Mesenchymal stem cell (in vitro differentiated cells and primary cell): Measurements from ENCODE around the gene TXNRD1.
A peak's percentile ranks its signal among the peaks of the same experiment; 100 is the strongest.
"Not testable (repeated sequence)": the region's sequence is repeated elsewhere in the genome, so short reads cannot be mapped to it uniquely, and the experiment has no call there.

Experiments used
- DNase-seq: peaks from one replicate; pipeline ENCODE4 v3.0.0-alpha.2; 2013
- H2AFZ ChIP-seq: one replicate; pipeline ENCODE4 v1.6.1; 2013; ENCODE audit warnings: low read depth, mild to moderate bottlenecking, control low read depth, inconsistent platforms, low read length, moderate library complexity
- H2AK5ac ChIP-seq: 2 replicates; pipeline ENCODE4 v1.6.1; 2013; ENCODE audit warnings: low read length, moderate library complexity, mild to moderate bottlenecking, inconsistent platforms; ENCODE audit not compliant: severe bottlenecking
- H2BK120ac ChIP-seq: one replicate; pipeline ENCODE4 v1.6.1; 2013; ENCODE audit warnings: low read depth, mild to moderate bottlenecking, inconsistent platforms, low read length, moderate library complexity
- H2BK12ac ChIP-seq, 2 experiments: one replicate each; pipeline ENCODE4 v1.6.1; 2013; ENCODE audit warnings: inconsistent platforms in 2 of 2, low read length in 2 of 2, mild to moderate bottlenecking in 2 of 2, moderate library complexity in 2 of 2, control low read depth in 1 of 2
- H2BK15ac ChIP-seq: one replicate; pipeline ENCODE4 v1.6.1; 2013; ENCODE audit warnings: mild to moderate bottlenecking, low read depth, inconsistent platforms; ENCODE audit not compliant: poor library complexity, severe bottlenecking
- H2BK5ac ChIP-seq: 2 replicates; pipeline ENCODE4 v1.6.1; 2013; ENCODE audit warnings: low read depth, mild to moderate bottlenecking, low read length, control low read depth, inconsistent platforms; ENCODE audit not compliant: poor library complexity, severe bottlenecking
- H3K14ac ChIP-seq, 2 experiments: one replicate each; pipeline ENCODE4 v1.6.1; 2013; ENCODE audit warnings: inconsistent platforms in 2 of 2, low read length in 2 of 2, control low read depth in 1 of 2, mild to moderate bottlenecking in 1 of 2, moderate library complexity in 1 of 2
- H3K18ac ChIP-seq, 2 experiments: one replicate each; pipeline ENCODE4 v1.6.1; 2013; ENCODE audit warnings: inconsistent platforms in 2 of 2, low read length in 2 of 2, control low read depth in 1 of 2, low read depth in 1 of 2, mild to moderate bottlenecking in 1 of 2
- H3K23ac ChIP-seq, 2 experiments: one replicate each; pipeline ENCODE4 v1.6.1; 2013; ENCODE audit warnings: inconsistent platforms in 2 of 2, low read length in 2 of 2, mild to moderate bottlenecking in 2 of 2, moderate library complexity in 2 of 2, control low read depth in 1 of 2
- H3K27ac ChIP-seq: 2 replicates; pipeline ENCODE4 v1.5.1; 2013; ENCODE audit warnings: mild to moderate bottlenecking, moderate library complexity, low read length, control low read depth, inconsistent platforms; ENCODE audit not compliant: poor library complexity, severe bottlenecking
- H3K27me3 ChIP-seq, 2 experiments: 2 replicates each; pipeline versions ENCODE4 v1.6.1 to v1.7.0; 2013; ENCODE audit warnings: low read length in 2 of 2, mild to moderate bottlenecking in 2 of 2, moderate library complexity in 2 of 2, control low read depth in 1 of 2, inconsistent platforms in 1 of 2; ENCODE audit not compliant: control insufficient read depth in 1 of 2, insufficient read depth in 1 of 2
- H3K36me3 ChIP-seq, 2 experiments: 2 replicates each; pipeline versions ENCODE4 v1.6.1 to v1.7.0; 2013; ENCODE audit warnings: low read length in 2 of 2, control low read depth in 1 of 2, inconsistent platforms in 1 of 2, low read depth in 1 of 2, mild to moderate bottlenecking in 1 of 2; ENCODE audit not compliant: insufficient read depth in 2 of 2, control insufficient read depth in 1 of 2
- H3K4ac ChIP-seq, 2 experiments: one replicate each; pipeline ENCODE4 v1.6.1; 2013; ENCODE audit warnings: inconsistent platforms in 2 of 2, low read length in 2 of 2, mild to moderate bottlenecking in 2 of 2, moderate library complexity in 2 of 2, control low read depth in 1 of 2, low read depth in 1 of 2
- H3K4me1 ChIP-seq: 2 replicates; pipeline ENCODE4 v1.6.1; 2013; ENCODE audit warnings: low read depth, low read length, control low read depth; ENCODE audit not compliant: control insufficient read depth, insufficient read depth
- H3K4me2 ChIP-seq: 2 replicates; pipeline ENCODE4 v1.6.1; 2013; ENCODE audit warnings: low read length, mild to moderate bottlenecking, inconsistent platforms; ENCODE audit not compliant: poor library complexity, severe bottlenecking
- H3K4me3 ChIP-seq, 2 experiments: 2 replicates each; pipeline versions ENCODE4 v1.5.1 to v1.7.0; 2013; ENCODE audit warnings: low read length in 2 of 2, mild to moderate bottlenecking in 2 of 2, control low read depth in 1 of 2, low read depth in 1 of 2; ENCODE audit not compliant: insufficient read depth in 1 of 2
- H3K79me1 ChIP-seq: replicated peaks from 2 replicates; pipeline ENCODE4 v1.6.1; 2013; ENCODE audit warnings: mild to moderate bottlenecking, control low read depth, low read length, inconsistent platforms; ENCODE audit not compliant: poor library complexity, severe bottlenecking
- H3K9ac ChIP-seq: 2 replicates; pipeline ENCODE4 v1.7.0; 2013; ENCODE audit warnings: mild to moderate bottlenecking, low read length, moderate library complexity
- H3K9me3 ChIP-seq: 2 replicates; pipeline ENCODE4 v1.7.0; 2013; ENCODE audit warnings: mild to moderate bottlenecking, low read length; ENCODE audit not compliant: control insufficient read depth
- H4K8ac ChIP-seq: one replicate; pipeline ENCODE4 v1.6.1; 2013; ENCODE audit warnings: inconsistent platforms, mild to moderate bottlenecking, low read length, moderate library complexity
- H4K91ac ChIP-seq: one replicate; pipeline ENCODE4 v1.6.1; 2013; ENCODE audit warnings: mild to moderate bottlenecking, low read length, inconsistent platforms
- WGBS: methylation state at CpG from one replicate; pipeline ENCODE4 v1.1.7; 2013; ENCODE audit warnings: mixed read lengths; 5-methylcytosine and 5-hydroxymethylcytosine counted together

The TXNRD1 gene

DNA sequence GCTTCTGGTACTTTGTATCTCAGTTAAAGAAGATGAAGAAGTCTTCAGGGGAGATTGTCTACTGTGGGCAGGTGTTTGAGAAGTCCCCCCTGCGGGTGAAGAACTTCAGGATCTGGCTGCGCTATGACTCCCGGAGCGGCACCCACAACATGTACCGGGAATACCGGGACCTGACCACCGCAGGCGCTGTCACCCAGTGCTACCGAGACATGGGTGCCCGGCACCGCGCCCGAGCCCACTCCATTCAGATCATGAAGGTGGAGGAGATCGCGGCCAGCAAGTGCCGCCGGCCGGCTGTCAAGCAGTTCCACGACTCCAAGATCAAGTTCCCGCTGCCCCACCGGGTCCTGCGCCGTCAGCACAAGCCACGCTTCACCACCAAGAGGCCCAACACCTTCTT is 49.9 kb downstream of the TXNRD1 start:
- not testable (repeated sequence) for H4K8ac ChIP-seq, H3K9ac ChIP-seq, H3K79me1 ChIP-seq, H3K4ac ChIP-seq, H3K27ac ChIP-seq, H3K9me3 ChIP-seq, H3K14ac ChIP-seq, H3K4me3 ChIP-seq, H2BK15ac ChIP-seq, H4K91ac ChIP-seq, H2BK12ac ChIP-seq, H3K18ac ChIP-seq, H2BK5ac ChIP-seq, H2BK120ac ChIP-seq, H3K36me3 ChIP-seq, H3K4me1 ChIP-seq, DNase-seq, H2AK5ac ChIP-seq, H3K27me3 ChIP-seq, H2AFZ ChIP-seq, H3K23ac ChIP-seq, H3K4me2 ChIP-seq
- 100% methylated on average over 8 of the region's 24 CpGs for WGBS

DNA sequence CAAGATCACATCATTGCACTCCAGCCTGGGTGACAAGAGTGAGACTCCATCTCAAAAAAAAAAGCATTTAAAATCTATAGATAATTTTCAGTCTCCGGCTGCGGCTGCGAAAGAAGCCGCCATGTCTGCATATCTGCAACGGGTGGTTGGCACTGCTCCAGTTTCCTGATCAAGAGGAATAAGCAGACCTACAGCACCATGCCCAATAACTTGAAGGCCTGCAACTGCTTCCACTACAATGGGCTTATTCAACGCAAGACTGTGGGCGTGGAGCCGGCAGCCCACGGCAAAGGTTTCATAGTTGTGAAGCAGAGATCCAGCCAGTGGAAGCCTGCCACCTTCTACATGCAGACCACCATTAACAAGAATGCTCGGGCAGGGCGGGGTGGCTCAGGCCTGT is 57.4 kb downstream of the TXNRD1 start:
- H3K27ac ChIP-seq: no peak overlapping the region
- H2BK15ac ChIP-seq: no peak overlapping the region
- H2AFZ ChIP-seq: no peak overlapping the region
- no peaks in the 10 kb centered on the region for H3K27me3 ChIP-seq
- no peak overlapping the region for H2BK12ac ChIP-seq
- H3K14ac ChIP-seq: no peak overlapping the region
- no peak overlapping the region for H4K91ac ChIP-seq
- no peaks in the 10 kb centered on the region for H3K9me3 ChIP-seq
- no peak overlapping the region for H2BK5ac ChIP-seq
- H2AK5ac ChIP-seq: no peak overlapping the region
- no peak overlapping the region for H3K23ac ChIP-seq
- no peak overlapping the region for H2BK120ac ChIP-seq
- no peaks in the 10 kb centered on the region for H3K79me1 ChIP-seq
- no peak overlapping the region for H3K4me3 ChIP-seq
- no peak overlapping the region for H3K4ac ChIP-seq
- H3K4me1 ChIP-seq: peaks cover 2% of the 10 kb centered on the region
- H3K36me3 ChIP-seq: no peaks in the 10 kb centered on the region
- H3K18ac ChIP-seq: peak overlapping the region in 1 of 2 experiments; percentile 12
- no peak overlapping the region for H3K9ac ChIP-seq
- H3K4me2 ChIP-seq: no peak overlapping the region
- H4K8ac ChIP-seq: no peak overlapping the region
- WGBS: 94% methylated on average over 11 of the region's 11 CpGs
- no peak for DNase-seq

DNA sequence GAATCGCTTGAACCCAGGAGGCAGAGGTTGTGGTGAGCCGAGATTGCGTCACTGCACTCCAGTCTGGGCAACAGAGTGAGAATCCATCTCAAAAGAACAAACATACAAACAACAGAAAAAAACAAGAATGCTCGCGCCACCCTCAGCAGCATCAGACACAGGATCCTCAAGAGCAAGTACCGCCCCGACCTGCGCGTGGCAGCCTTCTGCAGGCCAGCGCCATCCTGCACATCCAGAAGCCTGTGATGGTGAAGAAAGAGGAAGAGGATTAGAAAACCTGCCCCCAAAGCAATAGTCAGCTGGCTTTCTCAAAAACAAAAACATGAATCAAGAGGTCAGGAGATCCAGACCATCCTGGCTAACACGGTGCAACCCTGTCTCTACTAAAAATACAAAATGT is 57.9 kb downstream of the TXNRD1 start:
- Histone ChIP-seq H3K36me3 (no peaks in the 10 kb centered on the region), H3K4me3 (no peak overlapping the region), H3K79me1 (no peaks in the 10 kb centered on the region)

GRCh38 chr12:104274811-104275210 is 59.2 kb downstream of the TXNRD1 start:
- Histone ChIP-seq H3K9me3 (no peaks in the 10 kb centered on the region), H3K4ac (no peak overlapping the region), H3K4me2 (no peak overlapping the region), H3K36me3 (no peaks in the 10 kb centered on the region), H3K27me3 (no peaks in the 10 kb centered on the region), H3K27ac (no peak overlapping the region), H2BK12ac (no peak overlapping the region), H4K8ac (no peak overlapping the region), H3K23ac (no peak overlapping the region), H3K4me3 (no peak overlapping the region), H3K9ac (no peak overlapping the region), H2BK120ac (no peak overlapping the region), H3K14ac (no peak overlapping the region), H2BK5ac (no peak overlapping the region), H3K18ac (no peak overlapping the region), H3K79me1 (no peaks in the 10 kb centered on the region), H2BK15ac (no peak overlapping the region), H2AK5ac (no peak overlapping the region), H3K4me1 (peaks cover 2% of the 10 kb centered on the region), H2AFZ (no peak overlapping the region), H4K91ac (no peak overlapping the region)
- no peak for DNase-seq
- 94% methylated on average over 4 of the region's 4 CpGs for WGBS

More for the DNA sequence above, 57.9 kb downstream of the TXNRD1 start:
- Histone ChIP-seq H3K9me3 (no peaks in the 10 kb centered on the region), H2AFZ (no peak overlapping the region), H3K4me1 (peaks cover 2% of the 10 kb centered on the region), H3K18ac (no peak overlapping the region), H4K91ac (no peak overlapping the region), H3K4ac (no peak overlapping the region), H3K4me2 (no peak overlapping the region), H2BK5ac (no peak overlapping the region), H2BK15ac (no peak overlapping the region), H2AK5ac (no peak overlapping the region), H3K23ac (no peak overlapping the region), H4K8ac (no peak overlapping the region), H3K14ac (no peak overlapping the region), H2BK120ac (no peak overlapping the region), H2BK12ac (no peak overlapping the region), H3K27me3 (no peaks in the 10 kb centered on the region), H3K27ac (no peak overlapping the region), H3K9ac (no peak overlapping the region)
- WGBS: 95% methylated on average over 8 of the region's 11 CpGs
- no peak for DNase-seq
